HepG2 (cell line): ENCODE results near the gene RNF5. TPM values are rescaled to one million over a fixed set of nuclear protein-coding genes. Genes with fewer than 3 reads are reported as not detected.

Source experiments
- AGO2 ChIP-seq: fragments of 200-400 bp; formaldehyde crosslinking; optimal IDR thresholded peaks from 2 replicates; pipeline ENCODE3; 2017; ENCODE audit warnings: mild to moderate bottlenecking, low read depth, low read length, moderate library complexity
- ETV5 ChIP-seq: IDR thresholded peaks from 2 replicates; pipeline ENCODE4 v1.6.1; 2018; ENCODE audit warnings: missing biosample characterization, missing genetic modification reagents, inconsistent platforms, borderline replicate concordance
- MAFG ChIP-seq: sonication (generic); formaldehyde crosslinking; IDR thresholded peaks from 2 replicates; pipeline ENCODE4 v1.5.1; 2020; ENCODE audit warnings: mild to moderate bottlenecking, missing genetic modification reagents
- POLR2AphosphoS5 ChIP-seq: IDR thresholded peaks from 2 replicates; pipeline ENCODE4 v1.6.1; 2012; ENCODE audit warnings: low read depth, low read length
- POLR2G ChIP-seq: fragments of 200-400 bp; formaldehyde crosslinking; IDR thresholded peaks from 2 replicates; pipeline ENCODE4 v1.6.1; 2018; ENCODE audit warnings: mild to moderate bottlenecking, low read depth, low read length, moderate library complexity
- PRPF4 ChIP-seq: fragments of 200-400 bp; formaldehyde crosslinking; IDR thresholded peaks from 2 replicates; pipeline ENCODE4 v1.6.1; 2016; ENCODE audit warnings: low read length, low read depth; ENCODE audit not compliant: poor library complexity, severe bottlenecking
- RAD21 ChIP-seq: fragments of 450-650 bp; formaldehyde crosslinking; IDR thresholded peaks from 2 replicates; pipeline ENCODE4 v1.5.0; 2020; ENCODE audit warnings: mild to moderate bottlenecking
- U2AF1 ChIP-seq: fragments of 200-400 bp; formaldehyde crosslinking; optimal IDR thresholded peaks from 2 replicates; pipeline ENCODE3; 2017; ENCODE audit warnings: mild to moderate bottlenecking, low read depth, low read length
- ZNF333 ChIP-seq: sonication (generic); formaldehyde crosslinking; IDR thresholded peaks from 2 replicates; pipeline ENCODE4 v1.4.0; 2020; ENCODE audit warnings: mild to moderate bottlenecking, missing genetic modification reagents, borderline replicate concordance
- ZNF746 ChIP-seq: sonication (generic); formaldehyde crosslinking; IDR thresholded peaks from 2 replicates; pipeline ENCODE4 v1.8.0; 2022; ENCODE audit warnings: mild to moderate bottlenecking, missing genetic modification reagents
- ZNF850 ChIP-seq: sonication (generic); formaldehyde crosslinking; conservative IDR thresholded peaks from 2 replicates; pipeline ENCODE4 v1.9.0; 2021; ENCODE audit warnings: mild to moderate bottlenecking, missing genetic modification reagents
- polyA plus RNA-seq, 8 experiments: library from polyadenylated mRNA; depleted of rRNA in 3 of 8; stranded (reverse) in 7 of 8; unstranded in 1 of 8; fragments of >200 nt; fragmentation: Illumina TruSeq in 4 of 8; extraction: Trizol in 4 of 8; gene quantifications; 2 replicates each; pipeline versions ENCODE4 v1.2.1 to v1.2.3, GENCODE V29; 2011 to 2016; ENCODE audit warnings: low read depth in 4 of 8, missing spikeins in 1 of 8, mixed read lengths in 1 of 8; ENCODE audit not compliant: insufficient read depth in 1 of 8
- total RNA-seq, 5 experiments: library from RNA; depleted of rRNA; stranded (reverse); fragments of >200 nt; fragmentation: Illumina TruSeq; extraction: Trizol; gene quantifications; 2 replicates each; pipeline ENCODE4 v1.2.3, GENCODE V29; 2016; ENCODE audit warnings: low read depth in 1 of 5
- TF ChIP-seq, protein P1 (sequence below): sonication (generic); formaldehyde crosslinking; IDR thresholded peaks from 2 replicates; pipeline ENCODE4 v1.8.1; 2023; ENCODE audit warnings: mild to moderate bottlenecking, missing genetic modification reagents, borderline replicate concordance
- TF ChIP-seq, protein P2 (sequence below): conservative IDR thresholded peaks from 2 replicates; pipeline ENCODE4 v1.6.1; 2018; ENCODE audit warnings: missing genetic modification reagents
- TF ChIP-seq, protein P3 (sequence below): sonication (generic); formaldehyde crosslinking; IDR thresholded peaks from 2 replicates; pipeline ENCODE4 v1.5.0; 2020; ENCODE audit warnings: mild to moderate bottlenecking, low read depth, missing genetic modification reagents, borderline replicate concordance
- TF ChIP-seq, protein P4 (sequence below): fragments of 450-650 bp; IDR thresholded peaks from 2 replicates; pipeline ENCODE4 v1.6.1; 2017
- TF ChIP-seq, protein P5 (sequence below): sonication (generic); formaldehyde crosslinking; IDR thresholded peaks from 2 replicates; pipeline ENCODE4 v1.8.0; 2022; ENCODE audit warnings: mild to moderate bottlenecking, missing genetic modification reagents; ENCODE audit not compliant: insufficient replicate concordance
- TF ChIP-seq, protein P6 (sequence below): fragments of 450-650 bp; IDR thresholded peaks from 2 replicates; pipeline ENCODE4 v1.6.1; 2016
- TF ChIP-seq, protein P7 (sequence below): sonication (generic); formaldehyde crosslinking; IDR thresholded peaks from 2 replicates; pipeline ENCODE4 v1.4.0; 2020; ENCODE audit warnings: missing genetic modification reagents
- TF ChIP-seq, protein P8 (sequence below): sonication (generic); formaldehyde crosslinking; IDR thresholded peaks from 2 replicates; pipeline ENCODE4 v1.4.0; 2020; ENCODE audit warnings: mild to moderate bottlenecking, missing genetic modification reagents

Gene RNF5
- total and polyA plus RNA-seq, 2 of the 13 experiments (the other 11 are each of a cell fraction or from before 2014, with no cell fraction given) = 98.0 to 131 TPM

DNA sequence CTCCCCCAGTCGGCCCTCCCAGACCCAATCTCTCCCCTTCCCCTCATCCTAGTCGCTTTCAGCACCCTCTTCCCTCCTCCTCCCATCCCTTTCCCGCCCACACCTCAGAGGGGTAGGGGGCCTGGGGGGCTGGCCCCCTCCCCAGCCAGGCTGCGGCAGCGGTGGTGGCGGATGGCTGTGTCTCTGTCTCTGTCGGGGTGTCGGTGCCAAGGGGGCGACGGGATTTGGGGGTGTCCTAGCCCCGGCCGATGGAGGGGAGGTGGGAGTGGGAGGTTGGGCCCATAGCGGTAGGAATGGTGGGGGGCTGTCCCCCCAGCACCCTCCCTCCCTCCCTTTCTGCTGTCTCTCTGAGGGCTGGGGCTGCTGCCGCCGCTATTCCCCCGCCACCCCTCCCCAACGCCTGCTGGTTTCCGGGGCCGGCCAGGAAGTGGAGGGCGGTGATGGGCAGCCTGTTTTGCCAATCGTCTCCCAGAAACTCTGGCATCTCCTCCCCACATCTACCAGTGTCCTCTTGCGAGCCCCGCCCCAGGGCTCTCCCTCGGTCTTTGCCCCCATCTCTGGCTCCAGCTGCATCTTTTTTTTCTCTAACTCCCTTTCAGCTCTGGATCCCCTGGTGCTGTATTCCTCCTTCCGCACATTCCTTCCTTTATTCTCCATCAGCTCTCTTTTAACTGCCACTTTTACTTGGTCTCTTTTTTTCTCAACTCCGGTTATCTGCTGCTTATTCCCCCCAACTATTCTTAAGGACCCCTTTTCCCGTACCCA, 2.3 kb upstream of the RNF5 start, which contains the start of gene AGPAT1 (continued):
- TF ChIP-seq ETV5 (CRISPR knock-in tag) (peak; percentile 70; the same call in 1 of the 2 replicates), RAD21 (no peak; the same call in 1 of the 2 replicates), POLR2G (peak; percentile 84), ZNF333 (CRISPR knock-in tag) (no peak), PRPF4 (no peak), MAFG (CRISPR knock-in tag) (no peak), U2AF1 (peak; percentile 41), AGO2 (peak; percentile 89), POLR2AphosphoS5 (peak; percentile 91), ZNF746 (CRISPR knock-in tag) (no peak), ZNF850 (CRISPR knock-in tag) (no peak)
- TF ChIP-seq, protein P1, sequence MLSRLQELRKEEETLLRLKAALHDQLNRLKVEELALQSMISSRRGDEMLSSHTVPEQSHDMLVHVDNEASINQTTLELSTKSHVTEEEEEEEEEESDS (CRISPR knock-in tag) = no peak
- TF ChIP-seq, protein P2, sequence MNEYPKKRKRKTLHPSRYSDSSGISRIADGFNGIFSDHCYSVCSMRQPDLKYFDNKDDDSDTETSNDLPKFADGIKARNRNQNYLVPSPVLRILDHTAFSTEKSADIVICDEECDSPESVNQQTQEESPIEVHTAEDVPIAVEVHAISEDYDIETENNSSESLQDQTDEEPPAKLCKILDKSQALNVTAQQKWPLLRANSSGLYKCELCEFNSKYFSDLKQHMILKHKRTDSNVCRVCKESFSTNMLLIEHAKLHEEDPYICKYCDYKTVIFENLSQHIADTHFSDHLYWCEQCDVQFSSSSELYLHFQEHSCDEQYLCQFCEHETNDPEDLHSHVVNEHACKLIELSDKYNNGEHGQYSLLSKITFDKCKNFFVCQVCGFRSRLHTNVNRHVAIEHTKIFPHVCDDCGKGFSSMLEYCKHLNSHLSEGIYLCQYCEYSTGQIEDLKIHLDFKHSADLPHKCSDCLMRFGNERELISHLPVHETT (CRISPR knock-in tag) = peak; percentile 11; the same call in 1 of the 2 replicates
- TF ChIP-seq, protein P3, sequence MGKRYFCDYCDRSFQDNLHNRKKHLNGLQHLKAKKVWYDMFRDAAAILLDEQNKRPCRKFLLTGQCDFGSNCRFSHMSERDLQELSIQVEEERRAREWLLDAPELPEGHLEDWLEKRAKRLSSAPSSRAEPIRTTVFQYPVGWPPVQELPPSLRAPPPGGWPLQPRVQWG = no peak
- TF ChIP-seq, protein P4, sequence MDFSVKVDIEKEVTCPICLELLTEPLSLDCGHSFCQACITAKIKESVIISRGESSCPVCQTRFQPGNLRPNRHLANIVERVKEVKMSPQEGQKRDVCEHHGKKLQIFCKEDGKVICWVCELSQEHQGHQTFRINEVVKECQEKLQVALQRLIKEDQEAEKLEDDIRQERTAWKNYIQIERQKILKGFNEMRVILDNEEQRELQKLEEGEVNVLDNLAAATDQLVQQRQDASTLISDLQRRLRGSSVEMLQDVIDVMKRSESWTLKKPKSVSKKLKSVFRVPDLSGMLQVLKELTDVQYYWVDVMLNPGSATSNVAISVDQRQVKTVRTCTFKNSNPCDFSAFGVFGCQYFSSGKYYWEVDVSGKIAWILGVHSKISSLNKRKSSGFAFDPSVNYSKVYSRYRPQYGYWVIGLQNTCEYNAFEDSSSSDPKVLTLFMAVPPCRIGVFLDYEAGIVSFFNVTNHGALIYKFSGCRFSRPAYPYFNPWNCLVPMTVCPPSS = no peak
- TF ChIP-seq, protein P5, sequence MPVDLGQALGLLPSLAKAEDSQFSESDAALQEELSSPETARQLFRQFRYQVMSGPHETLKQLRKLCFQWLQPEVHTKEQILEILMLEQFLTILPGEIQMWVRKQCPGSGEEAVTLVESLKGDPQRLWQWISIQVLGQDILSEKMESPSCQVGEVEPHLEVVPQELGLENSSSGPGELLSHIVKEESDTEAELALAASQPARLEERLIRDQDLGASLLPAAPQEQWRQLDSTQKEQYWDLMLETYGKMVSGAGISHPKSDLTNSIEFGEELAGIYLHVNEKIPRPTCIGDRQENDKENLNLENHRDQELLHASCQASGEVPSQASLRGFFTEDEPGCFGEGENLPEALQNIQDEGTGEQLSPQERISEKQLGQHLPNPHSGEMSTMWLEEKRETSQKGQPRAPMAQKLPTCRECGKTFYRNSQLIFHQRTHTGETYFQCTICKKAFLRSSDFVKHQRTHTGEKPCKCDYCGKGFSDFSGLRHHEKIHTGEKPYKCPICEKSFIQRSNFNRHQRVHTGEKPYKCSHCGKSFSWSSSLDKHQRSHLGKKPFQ (CRISPR knock-in tag) = peak; percentile 36
- TF ChIP-seq, protein P6, sequence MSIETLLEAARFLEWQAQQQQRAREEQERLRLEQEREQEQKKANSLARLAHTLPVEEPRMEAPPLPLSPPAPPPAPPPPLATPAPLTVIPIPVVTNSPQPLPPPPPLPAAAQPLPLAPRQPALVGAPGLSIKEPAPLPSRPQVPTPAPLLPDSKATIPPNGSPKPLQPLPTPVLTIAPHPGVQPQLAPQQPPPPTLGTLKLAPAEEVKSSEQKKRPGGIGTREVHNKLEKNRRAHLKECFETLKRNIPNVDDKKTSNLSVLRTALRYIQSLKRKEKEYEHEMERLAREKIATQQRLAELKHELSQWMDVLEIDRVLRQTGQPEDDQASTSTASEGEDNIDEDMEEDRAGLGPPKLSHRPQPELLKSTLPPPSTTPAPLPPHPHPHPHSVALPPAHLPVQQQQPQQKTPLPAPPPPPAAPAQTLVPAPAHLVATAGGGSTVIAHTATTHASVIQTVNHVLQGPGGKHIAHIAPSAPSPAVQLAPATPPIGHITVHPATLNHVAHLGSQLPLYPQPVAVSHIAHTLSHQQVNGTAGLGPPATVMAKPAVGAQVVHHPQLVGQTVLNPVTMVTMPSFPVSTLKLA = no peak
- TF ChIP-seq, protein P7, sequence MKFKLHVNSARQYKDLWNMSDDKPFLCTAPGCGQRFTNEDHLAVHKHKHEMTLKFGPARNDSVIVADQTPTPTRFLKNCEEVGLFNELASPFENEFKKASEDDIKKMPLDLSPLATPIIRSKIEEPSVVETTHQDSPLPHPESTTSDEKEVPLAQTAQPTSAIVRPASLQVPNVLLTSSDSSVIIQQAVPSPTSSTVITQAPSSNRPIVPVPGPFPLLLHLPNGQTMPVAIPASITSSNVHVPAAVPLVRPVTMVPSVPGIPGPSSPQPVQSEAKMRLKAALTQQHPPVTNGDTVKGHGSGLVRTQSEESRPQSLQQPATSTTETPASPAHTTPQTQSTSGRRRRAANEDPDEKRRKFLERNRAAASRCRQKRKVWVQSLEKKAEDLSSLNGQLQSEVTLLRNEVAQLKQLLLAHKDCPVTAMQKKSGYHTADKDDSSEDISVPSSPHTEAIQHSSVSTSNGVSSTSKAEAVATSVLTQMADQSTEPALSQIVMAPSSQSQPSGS = no peak
- TF ChIP-seq, protein P8, sequence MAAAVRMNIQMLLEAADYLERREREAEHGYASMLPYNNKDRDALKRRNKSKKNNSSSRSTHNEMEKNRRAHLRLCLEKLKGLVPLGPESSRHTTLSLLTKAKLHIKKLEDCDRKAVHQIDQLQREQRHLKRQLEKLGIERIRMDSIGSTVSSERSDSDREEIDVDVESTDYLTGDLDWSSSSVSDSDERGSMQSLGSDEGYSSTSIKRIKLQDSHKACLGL (CRISPR knock-in tag) = peak; percentile 41; the same call in 1 of the 2 replicates
